OCI-LY1 (cell line): Measurements from ENCODE around the gene PTGFRN.
"Not testable (repeated sequence)": the region's sequence is repeated elsewhere in the genome, so short reads cannot be mapped to it uniquely, and the experiment has no call there.

Experiments used
- H2AFZ ChIP-seq: fragments of 200-600 bp; sonication (generic), shearing (Covaris generic); 2 replicates; pipeline ENCODE4 v1.6.0; 2014; ENCODE audit warnings: antibody characterized with exemption, mild to moderate bottlenecking, low read length
- H3F3A ChIP-seq: fragments of 200-600 bp; sonication (generic), shearing (Covaris generic); 2 replicates; pipeline ENCODE4 v1.6.0; 2014; ENCODE audit warnings: mild to moderate bottlenecking, antibody characterized with exemption, low read length, moderate library complexity; ENCODE audit not compliant: insufficient read depth
- H3K27ac ChIP-seq: fragments of 200-600 bp; sonication (generic); 2 replicates; pipeline ENCODE4 v1.5.1; 2014; ENCODE audit warnings: low read length, mixed run types, mild to moderate bottlenecking, low read depth; ENCODE audit not compliant: poor library complexity, severe bottlenecking
- H3K27me3 ChIP-seq: fragments of 200-600 bp; sonication (generic); 2 replicates; pipeline ENCODE4 v1.6.0; 2014; ENCODE audit warnings: antibody characterized with exemption, mild to moderate bottlenecking, low read length, moderate library complexity; ENCODE audit not compliant: insufficient read depth
- H3K36me3 ChIP-seq: fragments of 200-600 bp; sonication (generic); 2 replicates; pipeline ENCODE4 v1.6.1; 2014; ENCODE audit warnings: mild to moderate bottlenecking, antibody characterized with exemption, low read length, moderate library complexity, mixed read lengths; ENCODE audit not compliant: insufficient read depth
- H3K4me1 ChIP-seq: fragments of 200-600 bp; sonication (generic); 2 replicates; pipeline ENCODE4 v1.5.1; 2014; ENCODE audit warnings: mild to moderate bottlenecking, low read length, moderate library complexity; ENCODE audit not compliant: insufficient read depth, severe bottlenecking
- H3K4me2 ChIP-seq: fragments of 200-600 bp; sonication (generic), shearing (Covaris generic); 2 replicates; pipeline ENCODE4 v1.6.1; 2014; ENCODE audit warnings: low read length
- H3K4me3 ChIP-seq: fragments of 200-600 bp; sonication (generic); 2 replicates; pipeline ENCODE4 v1.5.1; 2014; ENCODE audit warnings: low read length, low read depth, mild to moderate bottlenecking, mixed read lengths; ENCODE audit not compliant: poor library complexity, severe bottlenecking
- H3K79me2 ChIP-seq: fragments of 200-600 bp; shearing (Covaris generic); 2 replicates; pipeline ENCODE4 v1.6.1; 2016; ENCODE audit warnings: mixed run types, low read length, mixed read lengths; ENCODE audit not compliant: insufficient read depth
- H3K9ac ChIP-seq: fragments of 200-600 bp; sonication (generic), shearing (Covaris generic); 2 replicates; pipeline ENCODE4 v1.6.1; 2014; ENCODE audit warnings: mild to moderate bottlenecking, low read length, mixed read lengths
- H3K9me2 ChIP-seq: fragments of 200-600 bp; sonication (generic), shearing (Covaris generic); 2 replicates; pipeline ENCODE4 v1.6.1; 2014; ENCODE audit warnings: low read depth, mild to moderate bottlenecking, low read length, mixed read lengths
- H3K9me3 ChIP-seq: fragments of 200-600 bp; shearing (Covaris generic); 2 replicates; pipeline ENCODE4 v1.6.1; 2014; ENCODE audit warnings: low read length, mixed read lengths
- H4K20me1 ChIP-seq: fragments of 200-600 bp; sonication (generic), shearing (Covaris generic); 2 replicates; pipeline ENCODE4 v1.6.0; 2016; ENCODE audit warnings: mild to moderate bottlenecking, low read length; ENCODE audit not compliant: insufficient read depth
- CTCF ChIP-seq: fragments of 200-600 bp; sonication (generic), shearing (Covaris generic); IDR thresholded peaks from 2 replicates; pipeline ENCODE4 v1.5.1; 2017; ENCODE audit warnings: mild to moderate bottlenecking, antibody characterized with exemption, low read length, moderate library complexity, mixed read lengths
- EZH2 ChIP-seq: fragments of 200-600 bp; sonication (generic), shearing (Covaris generic); IDR thresholded peaks from 2 replicates; pipeline ENCODE4 v1.8.0; 2017; ENCODE audit warnings: borderline replicate concordance, mixed run types, mild to moderate bottlenecking, antibody characterized with exemption, low read length, moderate library complexity, mixed read lengths

Gene PTGFRN

GRCh38 chr1:116972674-116973030, 62.9 kb downstream of the PTGFRN start:
- Histone ChIP-seq H2AFZ (no peak overlapping the region), H3K79me2 (no peaks in the 10 kb centered on the region), H3K9ac (no peak overlapping the region), H3K4me3 (no peak overlapping the region), H3K27me3 (no peaks in the 10 kb centered on the region), H3F3A (no peaks in the 10 kb centered on the region), H3K4me1 (no peaks in the 10 kb centered on the region), H3K9me2 (no peaks in the 10 kb centered on the region), H3K27ac (no peak overlapping the region), H3K4me2 (no peak overlapping the region), H3K9me3 (no peaks in the 10 kb centered on the region), H3K36me3 (no peaks in the 10 kb centered on the region), H4K20me1 (no peaks in the 10 kb centered on the region)
- TF ChIP-seq EZH2, result no peak
- TF ChIP-seq CTCF, result no peak

GRCh38 chr1:116980309-116980708, 70.6 kb downstream of the PTGFRN start:
- H3K9me2 ChIP-seq, H3K9ac ChIP-seq, H3K4me2 ChIP-seq, H3K4me1 ChIP-seq, H3K79me2 ChIP-seq, H3K27ac ChIP-seq, H4K20me1 ChIP-seq, H3K9me3 ChIP-seq, H2AFZ ChIP-seq, H3F3A ChIP-seq, H3K36me3 ChIP-seq, H3K4me3 ChIP-seq, H3K27me3 ChIP-seq: not testable (repeated sequence)

- Histone ChIP-seq H3K27ac (no peak overlapping the region), H3K4me3 (no peak overlapping the region), H3K27me3 (no peaks in the 10 kb centered on the region; the same call in 1 of the 2 replicates), H3K4me2 (no peak overlapping the region), H3K9me2 (no peaks in the 10 kb centered on the region), H3K9me3 (no peaks in the 10 kb centered on the region), H3K79me2 (no peaks in the 10 kb centered on the region), H2AFZ (no peak overlapping the region), H3K9ac (no peak overlapping the region), H3K4me1 (no peaks in the 10 kb centered on the region), H3K36me3 (no peaks in the 10 kb centered on the region), H3F3A (no peaks in the 10 kb centered on the region), H4K20me1 (no peaks in the 10 kb centered on the region)
- TF ChIP-seq EZH2 (no peak), CTCF (no peak)
Observed at GRCh38 chr1:116981521-116982037, 71.9 kb downstream of the PTGFRN start.

- no peaks in the 10 kb centered on the region; the same call in 1 of the 2 replicates for H3K27me3 ChIP-seq
- H3K9ac ChIP-seq, result no peak overlapping the region
- H3K36me3 ChIP-seq, result no peaks in the 10 kb centered on the region
- H3K4me3 ChIP-seq, result no peak overlapping the region
- no peak for TF ChIP-seq EZH2
- no peak for TF ChIP-seq CTCF
- no peaks in the 10 kb centered on the region for H3K9me2 ChIP-seq
- H3K9me3 ChIP-seq, result no peaks in the 10 kb centered on the region
- peaks cover 7% of the 10 kb centered on the region for H3K4me1 ChIP-seq
- H3K4me2 ChIP-seq, result no peak overlapping the region
- H4K20me1 ChIP-seq, result no peaks in the 10 kb centered on the region
- no peak overlapping the region for H2AFZ ChIP-seq
- no peak overlapping the region for H3K27ac ChIP-seq
- no peaks in the 10 kb centered on the region for H3K79me2 ChIP-seq
- no peaks in the 10 kb centered on the region for H3F3A ChIP-seq
Observed at GRCh38 chr1:116982319-116983004, 72.7 kb downstream of the PTGFRN start.
